Heart left ventricle (tissue), 16 donors: ENCODE results near the gene C2CD2. TPM values are rescaled to one million over a fixed set of nuclear protein-coding genes. Genes with fewer than 3 reads are reported as not detected.

Experiments used
- ATAC-seq, 4 donors: fragments of 200-7000 bp; cut with Tn5 transposase; one replicate each; pipeline ENCODE4 v1.9.1; 2020 to 2022; ENCODE audit warnings: moderate library complexity in 4 of 4, mild to moderate bottlenecking in 3 of 4, moderate number of reproducible peaks in 1 of 4
- DNase-seq, 5 donors: peaks; one replicate each; pipeline ENCODE4 v3.0.0-alpha.2; 2020
- H3K27ac ChIP-seq, 12 donors: fragments of 200-600 bp; sonication (generic) in 4 of 12; one replicate each; pipeline versions ENCODE4 v1.5.0 to v1.8.0; 2016 to 2022; ENCODE audit warnings: mild to moderate bottlenecking in 2 of 12
- H3K27me3 ChIP-seq, 9 donors: fragments of 200-600 bp; sonication (generic) in 2 of 9; one replicate each; pipeline versions ENCODE4 v1.5.1 to v1.8.0; 2016 to 2022; ENCODE audit warnings: mild to moderate bottlenecking in 3 of 9
- H3K36me3 ChIP-seq, 9 donors: fragments of 200-600 bp; sonication (generic) in 2 of 9; one replicate each; pipeline versions ENCODE4 v1.5.0 to v1.8.0; 2018 to 2022; ENCODE audit warnings: mild to moderate bottlenecking in 2 of 9
- H3K4me1 ChIP-seq, 12 donors: fragments of 200-600 bp; sonication (generic) in 4 of 12; one replicate each; pipeline versions ENCODE4 v1.5.0 to v1.8.0; 2016 to 2022; ENCODE audit warnings: mild to moderate bottlenecking in 3 of 12
- H3K4me3 ChIP-seq, 12 donors: fragments of 200-600 bp; sonication (generic) in 4 of 12; one replicate each; pipeline versions ENCODE4 v1.5.0 to v1.8.0; 2017 to 2022; ENCODE audit warnings: mild to moderate bottlenecking in 9 of 12, moderate library complexity in 4 of 12
- H3K9me3 ChIP-seq, 12 donors: fragments of 200-600 bp; sonication (generic) in 4 of 12; one replicate each; pipeline versions ENCODE4 v1.5.0 to v1.8.0; 2016 to 2022; ENCODE audit warnings: mild to moderate bottlenecking in 1 of 12
- CTCF ChIP-seq, 12 donors: fragments of 200-600 bp; sonication (generic) in 4 of 12; IDR thresholded peaks; one replicate each; pipeline versions ENCODE4 v1.5.0 to v1.8.0; 2018 to 2022; ENCODE audit warnings: antibody characterized with exemption in 12 of 12, mild to moderate bottlenecking in 5 of 12
- POLR2A ChIP-seq, 2 donors: fragments of 450-650 bp; IDR thresholded peaks; one replicate each; pipeline ENCODE4 v1.6.1; 2017; ENCODE audit warnings: antibody characterized with exemption in 2 of 2, mild to moderate bottlenecking in 2 of 2, moderate library complexity in 2 of 2
- WGBS, 4 donors: extraction: QIAGEN DNeasy Blood & Tissue Kit in 2 of 4; methylation state at CpG; one replicate each; pipeline versions ENCODE4 v1.1.5 to v1.1.7; 2013 to 2018; 5-methylcytosine and 5-hydroxymethylcytosine counted together
- intact Hi-C, 10 donors: fragments of 100-400 bp; cut with DNase I; formaldehyde crosslinking; loops; one replicate each; pipeline versions ENCODE4 v1.11.1 to v1.14.2; 2022
- polyA plus RNA-seq, 2 donors: library from polyadenylated mRNA; stranded (reverse); fragments of 200-250 nt; gene quantifications; one replicate each; pipeline ENCODE4 v1.2.3, GENCODE V29; 2013
- total RNA-seq, 9 donors: library from RNA; depleted of rRNA in 2 of 9; stranded (reverse); fragments of >200 nt in 2 of 9; fragmentation: NEBNext Ultra II Directional in 3 of 9; extraction: Animal tissue kit (Norgen Biotek cat#: 25700) in 3 of 9; gene quantifications; one replicate each; pipeline versions ENCODE4 v1.1.0 to v1.2.4, GENCODE V29; 2016 to 2023
- donor health status: ischemic (EF 13 %, LVEDD 7.1; RV severe dilation, severe dysfunction).
- donor health status: healthy with polysubstance abuse.
- donor health status: DM: no; HTN: yes; CAD: no.
- donor health status: DM: no; HTN: no; CAD: no.
- donor health status: ischemic (EF 25% LVEDD 6.9; RV normal size, moderate dysfunction).
- donor health status: ischemic (EF 25% LVEDD 5.7; RV mildly dilated, moderate dysfunction).
- donor health status: healthy.
- donor health status: DM: yes; HTN: yes; CAD: no.
- donor health status: ischemic (EF 35%, LVEDD 5.7; RV mildly dilated, moderate dysfunction).
- donor health status: nonischemic (EF 11% LVEDD 7.7; RV severe dilation, severe dysfunction).
- donor health status: DM: yes; HTN: yes; CAD: no.
- donor health status: PGD.
- donor health status: ischemic (EF 29% LVEDD 5.4; RV normal size, mild dysfunction).
- donor health status: nonischemic (EF 23%, LVEDD 6.1; RV moderate dilation, normal function).

Gene C2CD2
- total and polyA plus RNA-seq, 11 donors, result 3.8 to 13.9 (median 6.0) TPM

- H3K36me3 ChIP-seq, result peaks cover 0 to under 1% (median 0%) of the 10 kb centered on the region in 9 donors
- H3K27me3 ChIP-seq, result no peaks in the 10 kb centered on the region
- H3K4me1 ChIP-seq, result peaks cover 0 to 81% (median 39%) of the 10 kb centered on the region in 12 donors
- intact Hi-C loops, result loop anchor here in 3 of 10 donors (2.0 to 5.0 kb wide), 4 partner anchors 27 to 192 kb away; partner anchors contain the start of genes PRDM15 (in 3 of the 3) and ZBTB21 (in 1 of the 3)
- peak overlapping the region in 10 of 12 donors; percentile 24 to 62 (median 50) for H3K4me3 ChIP-seq
- 54 to 67% (median 62%) methylated on average over 4 of the region's 4 CpGs for WGBS, 4 donors
- no peaks in the 10 kb centered on the region for H3K9me3 ChIP-seq
- DNase-seq (no peak), ATAC-seq (no peak)
- H3K27ac ChIP-seq, result peak overlapping the region; percentile 60 to 92 (median 85)
- TF ChIP-seq POLR2A (IDR thresholded peaks at IDR 0.05), result no peak
- no peak for TF ChIP-seq CTCF (IDR thresholded peaks at IDR 0.05)
Measured at GRCh38 chr21:41925767-41926116, 28.1 kb downstream of the C2CD2 start.

DNA sequence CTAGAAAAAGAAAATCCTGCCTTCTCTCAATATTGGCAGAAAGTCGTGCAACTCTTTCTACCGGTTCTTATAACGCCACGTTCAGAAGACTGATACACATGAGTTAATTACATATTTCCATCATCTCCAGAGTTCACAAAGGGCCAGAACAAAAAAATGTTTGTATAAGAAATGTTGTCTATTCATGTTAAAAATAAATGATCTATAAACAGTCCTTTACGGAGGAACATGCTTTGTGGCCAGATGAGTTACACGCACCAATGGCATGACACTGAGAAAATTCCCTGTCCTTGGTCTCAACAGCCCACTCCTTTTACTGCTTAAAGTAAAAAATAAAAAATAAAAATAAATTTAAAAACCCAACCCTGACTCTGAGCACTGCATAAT, 29.5 kb downstream of the C2CD2 start:
- intact Hi-C loops, result loop anchor here in 2 of 10 donors (5.0 kb wide), 2 partner anchors 42 to 47 kb away; partner anchors contain the start of gene PRDM15 (in 1 of the 2)
- peak overlapping the region in 3 of 12 donors; percentile 13 to 35 (median 14) for H3K4me3 ChIP-seq
- no peaks in the 10 kb centered on the region for H3K9me3 ChIP-seq
- peak in 3 of 4 donors; percentile 21 to 49 (median 27) for ATAC-seq
- H3K36me3 ChIP-seq, result peaks cover 0 to 5% (median 0%) of the 10 kb centered on the region in 9 donors
- H3K27me3 ChIP-seq, result no peaks in the 10 kb centered on the region
- H3K4me1 ChIP-seq, result peaks cover 0 to 78% (median 38%) of the 10 kb centered on the region in 12 donors
- 72 to 81% (median 75%) methylated on average over 6 of the region's 6 CpGs for WGBS, 4 donors
- H3K27ac ChIP-seq, result peak overlapping the region in 11 of 12 donors; percentile 79 to 92 (median 85)
- DNase-seq, result no peak
- TF ChIP-seq POLR2A (IDR thresholded peaks at IDR 0.05) (no peak), CTCF (IDR thresholded peaks at IDR 0.05) (no peak)

DNA sequence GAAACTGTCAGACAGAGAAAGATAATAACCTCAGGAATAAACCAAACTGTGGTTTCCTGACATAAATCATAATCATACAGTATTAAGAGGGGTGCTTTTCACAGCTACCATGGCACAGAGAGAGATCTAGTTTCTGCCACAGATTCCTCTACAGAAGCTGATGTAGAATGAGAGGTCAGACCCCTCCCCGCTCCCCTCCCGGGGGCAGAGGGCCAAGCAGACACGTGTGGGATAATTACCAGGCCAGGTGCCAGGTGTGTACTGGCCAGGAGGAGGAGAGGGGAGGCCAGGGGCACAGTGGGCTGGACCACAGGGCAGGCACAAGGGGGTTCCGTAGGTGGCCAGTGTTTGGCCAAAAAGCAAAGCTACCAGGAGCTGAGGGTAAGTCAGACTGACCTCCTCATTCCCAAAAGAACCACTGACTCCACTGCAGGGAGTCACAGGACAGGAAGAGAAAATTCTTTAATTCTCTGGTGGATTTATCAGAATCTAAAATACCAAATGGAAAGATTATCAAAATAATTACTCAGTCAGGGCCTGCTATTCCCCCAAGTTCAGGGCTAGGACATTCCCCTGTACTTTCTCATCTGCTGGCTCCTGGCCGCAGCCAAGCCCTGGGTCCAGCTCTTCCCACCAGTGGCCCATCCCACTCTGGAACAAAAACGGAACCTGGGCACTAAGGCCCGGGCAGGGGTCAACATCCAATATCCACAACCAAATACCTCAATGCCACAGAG, 30.0 kb downstream of the C2CD2 start:
- ATAC-seq (peak; percentile 60 to 85 (median 73)), DNase-seq (peak in 1 of 5 donors; percentile 50)
- intact Hi-C loops, result loop anchor here in 3 of 10 donors (1.0 to 5.0 kb wide), 3 partner anchors 34 to 46 kb away; partner anchors contain the start of gene PRDM15 (in 1 of the 3)
- Histone ChIP-seq H3K4me1 (peaks cover 0 to 72% (median 34%) of the 10 kb centered on the region in 12 donors), H3K36me3 (peaks cover 0 to 7% (median 0%) of the 10 kb centered on the region in 9 donors), H3K27me3 (no peaks in the 10 kb centered on the region), H3K4me3 (peak overlapping the region in 4 of 12 donors; percentile 8 to 35 (median 20)), H3K27ac (peak overlapping the region; percentile 79 to 92 (median 85)), H3K9me3 (no peaks in the 10 kb centered on the region)
- 48 to 63% (median 51%) methylated on average over 7 of the region's 7 CpGs for WGBS, 4 donors
- TF ChIP-seq POLR2A (IDR thresholded peaks at IDR 0.05) (no peak), CTCF (IDR thresholded peaks at IDR 0.05) (no peak)

DNA sequence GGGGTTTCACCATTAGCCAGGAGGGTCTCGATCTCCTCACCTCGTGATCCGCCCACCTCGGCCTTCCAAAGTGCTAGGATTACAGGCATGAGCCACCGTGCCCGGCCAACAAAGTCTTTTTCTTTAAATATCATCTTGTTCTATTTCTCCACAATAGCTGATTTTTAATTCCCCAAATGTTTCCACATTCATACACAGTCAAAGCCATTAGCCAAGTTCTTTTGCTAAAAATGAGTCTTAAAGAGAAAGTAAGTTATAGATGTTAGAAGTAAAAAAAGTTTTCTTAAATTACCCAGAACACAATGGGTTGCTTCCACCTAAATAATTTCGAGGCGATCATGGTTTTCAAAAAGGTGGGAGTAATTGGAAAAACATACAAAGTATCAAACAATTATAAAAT, 30.6 kb downstream of the C2CD2 start:
- H3K4me1 ChIP-seq, result peaks cover 0 to 66% (median 34%) of the 10 kb centered on the region in 12 donors
- H3K4me3 ChIP-seq, result peak overlapping the region in 2 of 12 donors; percentile 22 to 35
- intact Hi-C loops, result loop anchor here in 3 of 10 donors (1.0 to 5.0 kb wide), 3 partner anchors 34 to 46 kb away; partner anchors contain the start of gene PRDM15 (in 1 of the 3)

More for the DNA sequence above, 30.6 kb downstream of the C2CD2 start:
- no peaks in the 10 kb centered on the region for H3K9me3 ChIP-seq
- peaks cover 0 to 13% (median 1%) of the 10 kb centered on the region in 9 donors for H3K36me3 ChIP-seq
- H3K27ac ChIP-seq, result peak overlapping the region; percentile 79 to 92 (median 85)
- 55 to 75% (median 65%) methylated on average over 8 of the region's 8 CpGs for WGBS, 4 donors
- ATAC-seq (no peak), DNase-seq (no peak)
- no peak for TF ChIP-seq POLR2A (IDR thresholded peaks at IDR 0.05)
- TF ChIP-seq CTCF (IDR thresholded peaks at IDR 0.05), result no peak
- no peaks in the 10 kb centered on the region for H3K27me3 ChIP-seq
